ENCODE data around the gene KLLN. TPM values are rescaled to one million over a fixed set of nuclear protein-coding genes. Genes with fewer than 3 reads are reported as not detected.

KLLN gene
- total RNA-seq, 1 experiment from 2014 or later: 0.57 TPM

GRCh38 chr10:87852089-87852488 is 11.2 kb downstream of the KLLN start:
- DNase-seq: no peak
- TF ChIP-seq CTCF (conservative IDR thresholded peaks at IDR 0.05): no peak
- no peak for TF ChIP-seq EZH2 (IDR thresholded peaks at IDR 0.05; ENCODE audit: low read depth)
- intact Hi-C loops (cut with micrococcal nuclease; ENCODE audit: unreplicated experiment): no loop called here
- no peak overlapping the region for H3K27ac ChIP-seq
- H3K9me2 ChIP-seq (ENCODE audit: insufficient read depth): no peaks in the 10 kb centered on the region
- no peak overlapping the region for H3K4me2 ChIP-seq
- no peaks in the 10 kb centered on the region for H3F3A ChIP-seq (ENCODE audit: insufficient read depth, low read depth)
- no peaks in the 10 kb centered on the region for H3K4me1 ChIP-seq (replicated peaks; ENCODE audit: insufficient read depth)
- no peaks in the 10 kb centered on the region for H4K20me1 ChIP-seq (ENCODE audit: insufficient read depth)
- ChIA-PET CTCF (no interaction called here), POLR2A (ENCODE audit: unreplicated experiment) (no interaction called here)
- no peaks in the 10 kb centered on the region for H3K27me3 ChIP-seq (ENCODE audit: insufficient read depth, low read depth)
- no peak overlapping the region for H3K4me3 ChIP-seq
- no peaks in the 10 kb centered on the region for H3K79me2 ChIP-seq (ENCODE audit: low read depth)
- H3K36me3 ChIP-seq (ENCODE audit: low read depth): no peaks in the 10 kb centered on the region
- BruUV-seq (replicated peaks): no TSS peak
- no peaks in the 10 kb centered on the region for H3K9me3 ChIP-seq (ENCODE audit: insufficient read depth, low read depth)
- no peak overlapping the region for H2AFZ ChIP-seq

- H3K4me2 ChIP-seq: no peak overlapping the region
- H3K4me3 ChIP-seq: no peak overlapping the region
- H3K4me1 ChIP-seq (replicated peaks; ENCODE audit: insufficient read depth): peaks cover 5% of the 10 kb centered on the region; the same call in 1 of the 2 replicates
- H3K9me2 ChIP-seq (ENCODE audit: insufficient read depth): no peaks in the 10 kb centered on the region
- H3K9me3 ChIP-seq (ENCODE audit: insufficient read depth, low read depth): no peaks in the 10 kb centered on the region
- peak in 1 of 2 experiments; percentile 44 for DNase-seq
- no TSS peak for BruUV-seq (replicated peaks)
- no peak overlapping the region for H2AFZ ChIP-seq
- H3F3A ChIP-seq (ENCODE audit: insufficient read depth, low read depth): no peaks in the 10 kb centered on the region
- TF ChIP-seq CTCF (conservative IDR thresholded peaks at IDR 0.05) (peak; percentile 46), EZH2 (IDR thresholded peaks at IDR 0.05; ENCODE audit: low read depth) (no peak)
- H3K36me3 ChIP-seq (ENCODE audit: low read depth): no peaks in the 10 kb centered on the region
- ChIA-PET POLR2A (ENCODE audit: unreplicated experiment) (no interaction called here), CTCF (no interaction called here)
- H3K27ac ChIP-seq: no peak overlapping the region
- H4K20me1 ChIP-seq (ENCODE audit: insufficient read depth): no peaks in the 10 kb centered on the region
- H3K27me3 ChIP-seq (ENCODE audit: insufficient read depth, low read depth): no peaks in the 10 kb centered on the region
- no peaks in the 10 kb centered on the region for H3K79me2 ChIP-seq (ENCODE audit: low read depth)
- intact Hi-C loops (cut with micrococcal nuclease; ENCODE audit: unreplicated experiment): loop anchor here (1.0 kb wide), 1 partner anchor 703 kb away; no protein-coding TSS in a partner anchor
Measured at GRCh38 chr10:87850742-87851205, 12.6 kb downstream of the KLLN start.

- POLR2A ChIA-PET (ENCODE audit: unreplicated experiment): no interaction called here
- peak in 1 of 2 experiments; percentile 20 for DNase-seq
- no TSS peak for BruUV-seq (replicated peaks)
- H4K20me1 ChIP-seq (ENCODE audit: insufficient read depth): no peaks in the 10 kb centered on the region
- TF ChIP-seq CTCF (conservative IDR thresholded peaks at IDR 0.05) (no peak), EZH2 (IDR thresholded peaks at IDR 0.05; ENCODE audit: low read depth) (no peak)
- intact Hi-C loops (cut with micrococcal nuclease; ENCODE audit: unreplicated experiment): no loop called here
- no peaks in the 10 kb centered on the region for H3K79me2 ChIP-seq (ENCODE audit: low read depth)
- H3K9me2 ChIP-seq (ENCODE audit: insufficient read depth): no peaks in the 10 kb centered on the region
- H3K9me3 ChIP-seq (ENCODE audit: insufficient read depth, low read depth): no peaks in the 10 kb centered on the region
- peaks cover 5% of the 10 kb centered on the region; the same call in 1 of the 2 replicates for H3F3A ChIP-seq (ENCODE audit: insufficient read depth, low read depth)
- CTCF ChIA-PET: no interaction called here
- no peak overlapping the region for H3K4me3 ChIP-seq
- no peak overlapping the region for H3K4me2 ChIP-seq
- no peaks in the 10 kb centered on the region for H3K36me3 ChIP-seq (ENCODE audit: low read depth)
- no peak overlapping the region for H3K27ac ChIP-seq
- H3K4me1 ChIP-seq (replicated peaks; ENCODE audit: insufficient read depth): peaks cover 18% of the 10 kb centered on the region
- no peak overlapping the region for H2AFZ ChIP-seq
- H3K27me3 ChIP-seq (ENCODE audit: insufficient read depth, low read depth): no peaks in the 10 kb centered on the region
Measured at GRCh38 chr10:87849001-87849400, 14.3 kb downstream of the KLLN start.
